ENCODE data around the gene RAB44.
"Not testable (repeated sequence)": the region's sequence is repeated elsewhere in the genome, so short reads cannot be mapped to it uniquely, and the experiment has no call there.

Gene RAB44

GRCh38 chr6:36697481-36697903, at the start of gene RAB44:
Gene RAB44 (plus strand): TSS chr6:36697826. CDS start chr6:36704236, 6,410 bp downstream.
- no peak for DNase-seq

GRCh38 chr6:36649086-36649485, 48.5 kb upstream of the RAB44 start:
- no peak for DNase-seq

- no peak for DNase-seq
These were observed 47.7 kb upstream of the RAB44 start for GRCh38 chr6:36649701-36650484.

- DNase-seq: no peak
These were observed 46.7 kb upstream of the RAB44 start for GRCh38 chr6:36650848-36651478.

- DNase-seq: no peak
These were observed 45.8 kb upstream of the RAB44 start for GRCh38 chr6:36651659-36652379.

GRCh38 chr6:36654469-36654868, 43.2 kb upstream of the RAB44 start:
- DNase-seq: not testable (repeated sequence)

- no peak for DNase-seq
These were observed 42.4 kb upstream of the RAB44 start for GRCh38 chr6:36655085-36655724.

GRCh38 chr6:36656441-36656840, 41.2 kb upstream of the RAB44 start:
- DNase-seq: no peak

- no peak for DNase-seq
These were observed 40.4 kb upstream of the RAB44 start for GRCh38 chr6:36657271-36657670.

GRCh38 chr6:36657942-36658544, 39.6 kb upstream of the RAB44 start:
- no peak for DNase-seq

GRCh38 chr6:36659271-36659670, 38.4 kb upstream of the RAB44 start:
- DNase-seq: no peak

GRCh38 chr6:36660771-36661471, 36.7 kb upstream of the RAB44 start:
- DNase-seq: no peak

- DNase-seq: no peak
These were observed 35.2 kb upstream of the RAB44 start for GRCh38 chr6:36662380-36662779.

- DNase-seq: no peak
These were observed 34.8 kb upstream of the RAB44 start for GRCh38 chr6:36662827-36663256.

- DNase-seq: no peak
These were observed 33.9 kb upstream of the RAB44 start for GRCh38 chr6:36663504-36664446.

GRCh38 chr6:36665180-36665579, 32.4 kb upstream of the RAB44 start:
- no peak for DNase-seq

- DNase-seq: no peak
These were observed 31.3 kb upstream of the RAB44 start for GRCh38 chr6:36666287-36666686.

- DNase-seq: no peak
These were observed 30.6 kb upstream of the RAB44 start for GRCh38 chr6:36666826-36667591.

- no peak for DNase-seq
These were observed 29.0 kb upstream of the RAB44 start for GRCh38 chr6:36668591-36668990.

GRCh38 chr6:36669002-36669401, 28.6 kb upstream of the RAB44 start:
- DNase-seq: no peak
